ENCODE measurements around the gene FAM228B.
"Not testable (repeated sequence)": the region's sequence is repeated elsewhere in the genome, so short reads cannot be mapped to it uniquely, and the experiment has no call there.

FAM228B gene

GRCh38 chr2:24104110-24104650, 19.1 kb upstream of the FAM228B start:
- DNase-seq, result no peak

- DNase-seq, result no peak
These were observed 18.4 kb upstream of the FAM228B start for GRCh38 chr2:24104906-24105305.

- no peak for DNase-seq
These were observed 17.5 kb upstream of the FAM228B start for GRCh38 chr2:24105816-24106215.

GRCh38 chr2:24106786-24107185, 16.5 kb upstream of the FAM228B start:
- no peak for DNase-seq

- DNase-seq, result no peak
These were observed 15.9 kb upstream of the FAM228B start for GRCh38 chr2:24107336-24107735.

- not testable (repeated sequence) for DNase-seq
These were observed 13.8 kb upstream of the FAM228B start for GRCh38 chr2:24109431-24109830.

- no peak for DNase-seq
These were observed 12.5 kb upstream of the FAM228B start for GRCh38 chr2:24110660-24111303.

GRCh38 chr2:24111407-24111901, 11.8 kb upstream of the FAM228B start:
- no peak for DNase-seq

GRCh38 chr2:24115057-24115456, 8.2 kb upstream of the FAM228B start:
- DNase-seq, result no peak

GRCh38 chr2:24117902-24118301, 5.4 kb upstream of the FAM228B start:
- DNase-seq, result no peak

GRCh38 chr2:24121066-24121465, 2.2 kb upstream of the FAM228B start:
- DNase-seq, result no peak

- DNase-seq, result no peak
These were observed 1.8 kb upstream of the FAM228B start for GRCh38 chr2:24121469-24121868.

GRCh38 chr2:24122366-24123194, 689 bp upstream of the FAM228B start:
- no peak for DNase-seq

- no peak for DNase-seq
These were observed 782 bp downstream of the FAM228B start for GRCh38 chr2:24123922-24124580.

GRCh38 chr2:24125956-24126355, 2.7 kb downstream of the FAM228B start:
- no peak for DNase-seq

- DNase-seq, result no peak
These were observed 9.3 kb downstream of the FAM228B start for GRCh38 chr2:24132543-24132942.

- not testable (repeated sequence) for DNase-seq
These were observed 17.0 kb downstream of the FAM228B start for GRCh38 chr2:24140305-24140704.

- DNase-seq, result no peak
These were observed 24.1 kb downstream of the FAM228B start for GRCh38 chr2:24147364-24147763.

GRCh38 chr2:24152413-24153197, 29.3 kb downstream of the FAM228B start:
- no peak for DNase-seq

- DNase-seq, result no peak
These were observed 30.2 kb downstream of the FAM228B start for GRCh38 chr2:24153478-24153877.

- DNase-seq, result no peak
These were observed 34.9 kb downstream of the FAM228B start for GRCh38 chr2:24158131-24158530.

- no peak for DNase-seq
These were observed 36.4 kb downstream of the FAM228B start for GRCh38 chr2:24159708-24160107.

- DNase-seq, result no peak
These were observed 37.5 kb downstream of the FAM228B start for GRCh38 chr2:24160761-24161160.

All from inflammatory macrophage treated with lipopolysaccharide for 4 hours (primary cell).